Measurements from ENCODE around the gene TUT7.

DNA sequence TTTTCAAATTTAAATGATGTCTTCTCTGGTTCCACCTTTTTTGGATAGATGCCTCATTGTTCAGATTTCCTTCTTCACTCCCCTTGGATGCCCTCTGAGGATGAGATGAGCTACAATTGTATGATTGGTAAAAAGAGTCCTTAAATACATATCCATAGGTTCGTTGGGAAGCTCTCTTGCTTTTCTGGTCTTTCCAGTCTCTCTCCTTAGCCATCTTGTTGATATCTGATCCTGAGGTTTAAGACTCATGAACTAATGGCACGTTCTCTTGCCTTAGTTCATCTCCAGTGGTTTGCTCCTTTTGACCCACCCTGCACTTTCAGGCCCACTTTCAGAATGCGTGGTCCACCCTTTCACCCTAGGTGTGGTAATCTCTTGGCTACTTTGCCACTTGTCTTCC, 33.2 kb upstream of the TUT7 start:
- TF ChIP-seq CTCF (IDR thresholded peaks at IDR 0.05) = no peak
- TF ChIP-seq EZH2 (IDR thresholded peaks at IDR 0.05) = no peak
